GM21367 (cell line): Measurements from ENCODE around the gene FSTL3.
"Not testable (repeated sequence)": the region's sequence is repeated elsewhere in the genome, so short reads cannot be mapped to it uniquely, and the experiment has no call there.

Source experiments
- ATAC-seq: cut with Tn5 transposase; IDR thresholded peaks from one replicate; pipeline ENCODE4 v1.9.1; 2021; ENCODE audit not compliant: unreplicated experiment

FSTL3 gene

GRCh38 chr19:709196-709964, 33.2 kb downstream of the FSTL3 start:
- ATAC-seq = no peak

GRCh38 chr19:709965-710571, 33.9 kb downstream of the FSTL3 start:
- no peak for ATAC-seq

- ATAC-seq = no peak
Measured at GRCh38 chr19:710767-711166, 34.6 kb downstream of the FSTL3 start.

GRCh38 chr19:711254-711653, 35.1 kb downstream of the FSTL3 start:
- ATAC-seq = no peak

- ATAC-seq = no peak
Measured at GRCh38 chr19:715347-715746, 39.2 kb downstream of the FSTL3 start.

- no peak for ATAC-seq
Measured at GRCh38 chr19:718251-718951, 42.2 kb downstream of the FSTL3 start.

GRCh38 chr19:718991-719512, 42.9 kb downstream of the FSTL3 start:
- no peak for ATAC-seq

GRCh38 chr19:719636-720344, 43.6 kb downstream of the FSTL3 start:
- no peak for ATAC-seq

GRCh38 chr19:720345-721160, 44.4 kb downstream of the FSTL3 start:
- ATAC-seq = no peak

GRCh38 chr19:722553-723101, 46.4 kb downstream of the FSTL3 start:
- ATAC-seq = no peak

- ATAC-seq = no peak
Measured at GRCh38 chr19:723247-723646, 47.1 kb downstream of the FSTL3 start.

GRCh38 chr19:723714-724113, 47.5 kb downstream of the FSTL3 start:
- ATAC-seq = no peak

GRCh38 chr19:725461-726089, 49.4 kb downstream of the FSTL3 start:
- ATAC-seq = no peak

- no peak for ATAC-seq
Measured at GRCh38 chr19:726993-727956, 51.1 kb downstream of the FSTL3 start.

GRCh38 chr19:728011-728410, 51.8 kb downstream of the FSTL3 start:
- ATAC-seq = no peak

- not testable (repeated sequence) for ATAC-seq
Measured at GRCh38 chr19:729564-729963, 53.4 kb downstream of the FSTL3 start.

GRCh38 chr19:729965-730668, 53.9 kb downstream of the FSTL3 start:
- ATAC-seq = no peak

GRCh38 chr19:731000-731399, 54.8 kb downstream of the FSTL3 start:
- ATAC-seq = no peak
